NB4 (cell line): Measurements from ENCODE around the gene ANKS1B.

Source experiments
- POLR2A ChIP-seq: IDR thresholded peaks from 2 replicates; pipeline ENCODE4 v1.6.1; 2011; ENCODE audit warnings: mild to moderate bottlenecking; ENCODE audit not compliant: insufficient read length; ENCODE audit errors: extremely low read depth
- TF ChIP-seq, protein P1 (sequence below): IDR thresholded peaks from one replicate; pipeline ENCODE4 v1.5.1; 2012; ENCODE audit warnings: low read depth, low read length

DNA sequence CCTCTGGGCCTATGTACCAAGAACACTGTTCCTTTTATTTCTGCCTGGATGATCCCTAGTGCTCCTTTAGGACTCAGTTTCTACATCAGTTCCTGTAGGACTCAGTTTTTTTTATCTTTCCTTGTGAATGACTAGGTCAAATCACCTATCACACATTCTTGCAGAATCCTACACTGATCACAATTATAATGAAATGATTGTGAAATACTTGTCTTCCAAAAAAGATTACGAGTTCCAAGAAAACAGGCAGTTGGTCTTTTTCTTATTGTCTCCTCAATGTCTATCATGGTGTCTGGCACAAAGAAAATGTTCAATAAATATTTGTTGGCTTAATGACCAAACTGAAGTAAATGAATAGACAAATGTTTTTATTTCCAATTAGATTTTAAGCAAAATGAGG, 432.7 kb downstream of the ANKS1B start:
- TF ChIP-seq, protein P1, sequence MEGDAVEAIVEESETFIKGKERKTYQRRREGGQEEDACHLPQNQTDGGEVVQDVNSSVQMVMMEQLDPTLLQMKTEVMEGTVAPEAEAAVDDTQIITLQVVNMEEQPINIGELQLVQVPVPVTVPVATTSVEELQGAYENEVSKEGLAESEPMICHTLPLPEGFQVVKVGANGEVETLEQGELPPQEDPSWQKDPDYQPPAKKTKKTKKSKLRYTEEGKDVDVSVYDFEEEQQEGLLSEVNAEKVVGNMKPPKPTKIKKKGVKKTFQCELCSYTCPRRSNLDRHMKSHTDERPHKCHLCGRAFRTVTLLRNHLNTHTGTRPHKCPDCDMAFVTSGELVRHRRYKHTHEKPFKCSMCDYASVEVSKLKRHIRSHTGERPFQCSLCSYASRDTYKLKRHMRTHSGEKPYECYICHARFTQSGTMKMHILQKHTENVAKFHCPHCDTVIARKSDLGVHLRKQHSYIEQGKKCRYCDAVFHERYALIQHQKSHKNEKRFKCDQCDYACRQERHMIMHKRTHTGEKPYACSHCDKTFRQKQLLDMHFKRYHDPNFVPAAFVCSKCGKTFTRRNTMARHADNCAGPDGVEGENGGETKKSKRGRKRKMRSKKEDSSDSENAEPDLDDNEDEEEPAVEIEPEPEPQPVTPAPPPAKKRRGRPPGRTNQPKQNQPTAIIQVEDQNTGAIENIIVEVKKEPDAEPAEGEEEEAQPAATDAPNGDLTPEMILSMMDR: no peak
- no peak for TF ChIP-seq POLR2A
